Measurements from ENCODE around the gene MEGF8.

GRCh38 chr19:42409477-42409876 lies 84.0 kb downstream of the MEGF8 start:
- TF ChIP-seq TAF1 (IDR thresholded peaks at IDR 0.05; ENCODE audit: low read depth) (no peak), CTCF (IDR thresholded peaks at IDR 0.05; ENCODE audit: poor library complexity, severe bottlenecking) (no peak), MXI1 (conservative IDR thresholded peaks at IDR 0.05; ENCODE audit: poor library complexity, severe bottlenecking) (no peak), EZH2 (IDR thresholded peaks at IDR 0.05; ENCODE audit: borderline replicate concordance, insufficient read depth, low read length, poor library complexity, severe bottlenecking) (no peak), REST (IDR thresholded peaks at IDR 0.05; ENCODE audit: borderline replicate concordance) (no peak)

Data from neural cell (in vitro differentiated cells).